ENCODE results near the gene AJAP1.

- TF ChIP-seq CTCF (IDR thresholded peaks at IDR 0.05; ENCODE audit: poor library complexity), result no peak
- TF ChIP-seq EZH2 (IDR thresholded peaks at IDR 0.05; ENCODE audit: borderline replicate concordance), result no peak
- TF ChIP-seq EZH2phosphoT487 (IDR thresholded peaks at IDR 0.05; ENCODE audit: low read depth, severe bottlenecking, unreplicated experiment), result no peak
Measured at GRCh38 chr1:4750177-4750576, 95.8 kb downstream of the AJAP1 start.
